Measurements from ENCODE around the gene TP53I11.

TP53I11 gene

GRCh38 chr11:44917741-44918140 lies 32.9 kb downstream of the TP53I11 start:
- no peak overlapping the region for H3K4me3 ChIP-seq (ENCODE audit: low read depth, low read length)
- CTCF ChIA-PET: interaction anchor here (1.0 to 4.1 kb wide), 4 partner anchors 10 to 361 kb away, joined by 3 to 25 read pairs (median 4); no protein-coding TSS in a partner anchor
- POLR2A ChIA-PET: no interaction called here
- no peak for DNase-seq (ENCODE audit: low read depth, low spot score)
- no peak for TF ChIP-seq CTCF (IDR thresholded peaks at IDR 0.05; ENCODE audit: insufficient read depth, low read length, missing control alignments)

GRCh38 chr11:44916801-44917385 lies 33.8 kb downstream of the TP53I11 start:
- no peak for TF ChIP-seq CTCF (IDR thresholded peaks at IDR 0.05; ENCODE audit: insufficient read depth, low read length, missing control alignments)
- ChIA-PET POLR2A (no interaction called here), CTCF (interaction anchor here (0.7 to 21.0 kb wide), 4 partner anchors 9 to 295 kb away, joined by 3 to 659 read pairs (median 14); no protein-coding TSS in a partner anchor)
- DNase-seq (ENCODE audit: low read depth, low spot score): no peak
- no peak overlapping the region for H3K4me3 ChIP-seq (ENCODE audit: low read depth, low read length)

GRCh38 chr11:44916331-44916730 lies 34.4 kb downstream of the TP53I11 start:
- no peak for TF ChIP-seq CTCF (IDR thresholded peaks at IDR 0.05; ENCODE audit: insufficient read depth, low read length, missing control alignments)
- no peak for DNase-seq (ENCODE audit: low read depth, low spot score)
- CTCF ChIA-PET: interaction anchor here (0.7 to 21.0 kb wide), 3 partner anchors 11 to 294 kb away, joined by 3 to 659 read pairs (median 25); no protein-coding TSS in a partner anchor
- POLR2A ChIA-PET: no interaction called here
- no peak overlapping the region for H3K4me3 ChIP-seq (ENCODE audit: low read depth, low read length)

GRCh38 chr11:44915621-44916020 lies 35.1 kb downstream of the TP53I11 start:
- DNase-seq (ENCODE audit: low read depth, low spot score): no peak
- CTCF ChIA-PET: interaction anchor here (1.3 to 21.0 kb wide), 4 partner anchors 12 to 294 kb away, joined by 3 to 659 read pairs (median 14); no protein-coding TSS in a partner anchor
- TF ChIP-seq CTCF (IDR thresholded peaks at IDR 0.05; ENCODE audit: insufficient read depth, low read length, missing control alignments): no peak
- no peak overlapping the region for H3K4me3 ChIP-seq (ENCODE audit: low read depth, low read length)
- POLR2A ChIA-PET: no interaction called here

- DNase-seq (ENCODE audit: low read depth, low spot score): no peak
- TF ChIP-seq CTCF (IDR thresholded peaks at IDR 0.05; ENCODE audit: insufficient read depth, low read length, missing control alignments): no peak
- CTCF ChIA-PET: interaction anchor here (1.0 to 21.0 kb wide), 6 partner anchors 12 to 358 kb away, joined by 3 to 659 read pairs (median 4); no protein-coding TSS in a partner anchor
- H3K4me3 ChIP-seq (ENCODE audit: low read depth, low read length): no peak overlapping the region
- POLR2A ChIA-PET: no interaction called here
These were observed 35.7 kb downstream of the TP53I11 start for GRCh38 chr11:44915004-44915403.

- POLR2A ChIA-PET: no interaction called here
- H3K4me3 ChIP-seq (ENCODE audit: low read depth, low read length): no peak overlapping the region
- CTCF ChIA-PET: interaction anchor here (0.9 to 21.0 kb wide), 7 partner anchors 13 to 359 kb away, joined by 3 to 659 read pairs (median 6); no protein-coding TSS in a partner anchor
- TF ChIP-seq CTCF (IDR thresholded peaks at IDR 0.05; ENCODE audit: insufficient read depth, low read length, missing control alignments): no peak
- no peak for DNase-seq (ENCODE audit: low read depth, low spot score)
These were observed 36.6 kb downstream of the TP53I11 start for GRCh38 chr11:44914105-44914504.

Measured in AG04449 (cell line).